Breast epithelium (tissue), 4 donors: Measurements from ENCODE around the gene PRR33. TPM values are rescaled to one million over a fixed set of nuclear protein-coding genes. Genes with fewer than 3 reads are reported as not detected.
A peak's percentile ranks its signal among the peaks of the same experiment; 100 is the strongest.
"Not testable (repeated sequence)": the region's sequence is repeated elsewhere in the genome, so short reads cannot be mapped to it uniquely, and the experiment has no call there.

ENCODE experiments used
- DNase-seq, 2 donors: peaks; one replicate each; pipeline ENCODE4 v3.0.0-alpha.2; 2019; ENCODE audit warnings: low spot score in 2 of 2
- H3K27ac ChIP-seq, 2 donors: fragments of 200-600 bp; sonication (generic) in 1 of 2; one replicate each; pipeline ENCODE4 v1.5.1; 2016 to 2019; ENCODE audit warnings: mild to moderate bottlenecking in 1 of 2
- H3K27me3 ChIP-seq, 2 donors: fragments of 200-600 bp; sonication (generic) in 1 of 2; one replicate each; pipeline versions ENCODE4 v1.5.1 to v1.6.0; 2017 to 2019; ENCODE audit warnings: control low read depth in 1 of 2, mild to moderate bottlenecking in 1 of 2
- H3K36me3 ChIP-seq: fragments of 200-600 bp; one replicate; pipeline ENCODE4 v1.5.1; 2019
- H3K4me1 ChIP-seq, 2 donors: fragments of 200-600 bp; sonication (generic); one replicate each; pipeline ENCODE4 v1.5.1; 2016 to 2019; ENCODE audit warnings: control low read depth in 1 of 2
- H3K4me3 ChIP-seq, 3 donors: fragments of 200-600 bp; sonication (generic); 1 replicate in 2 of 3; 2 replicates in 1 of 3; pipeline ENCODE4 v1.5.1; 2016 to 2019; ENCODE audit warnings: mild to moderate bottlenecking in 3 of 3, moderate library complexity in 2 of 3
- H3K9me3 ChIP-seq, 2 donors: fragments of 200-600 bp; sonication (generic) in 1 of 2; one replicate each; pipeline ENCODE4 v1.5.1; 2016 to 2019; ENCODE audit warnings: control low read depth in 1 of 2
- CTCF ChIP-seq, 3 donors: fragments of 450-650 bp; IDR thresholded peaks; one replicate each; pipeline ENCODE4 v1.5.1; 2016 to 2017; ENCODE audit warnings: antibody characterized with exemption in 3 of 3, mild to moderate bottlenecking in 3 of 3, moderate library complexity in 3 of 3
- POLR2A ChIP-seq: fragments of 450-650 bp; IDR thresholded peaks from one replicate; pipeline ENCODE4 v1.6.1; 2016; ENCODE audit warnings: antibody characterized with exemption, mild to moderate bottlenecking, moderate library complexity
- POLR2AphosphoS5 ChIP-seq, 3 donors: sonication (generic); formaldehyde crosslinking; IDR thresholded peaks; one replicate each; pipeline ENCODE4 v1.6.1; 2017; ENCODE audit warnings: antibody characterized with exemption in 3 of 3
- intact Hi-C: fragments of 100-400 bp; cut with DNase I; formaldehyde crosslinking; loops from one replicate; pipeline ENCODE4 v1.15.1; 2023; ENCODE audit warnings: low total_unique reads
- total RNA-seq, 3 donors: library from RNA; depleted of rRNA; stranded (reverse); fragments of >200 nt; gene quantifications; one replicate each; pipeline ENCODE4 v1.1.0, GENCODE V29; 2016

Gene PRR33
- total RNA-seq, 3 donors from 2014 or later = not detected

DNA sequence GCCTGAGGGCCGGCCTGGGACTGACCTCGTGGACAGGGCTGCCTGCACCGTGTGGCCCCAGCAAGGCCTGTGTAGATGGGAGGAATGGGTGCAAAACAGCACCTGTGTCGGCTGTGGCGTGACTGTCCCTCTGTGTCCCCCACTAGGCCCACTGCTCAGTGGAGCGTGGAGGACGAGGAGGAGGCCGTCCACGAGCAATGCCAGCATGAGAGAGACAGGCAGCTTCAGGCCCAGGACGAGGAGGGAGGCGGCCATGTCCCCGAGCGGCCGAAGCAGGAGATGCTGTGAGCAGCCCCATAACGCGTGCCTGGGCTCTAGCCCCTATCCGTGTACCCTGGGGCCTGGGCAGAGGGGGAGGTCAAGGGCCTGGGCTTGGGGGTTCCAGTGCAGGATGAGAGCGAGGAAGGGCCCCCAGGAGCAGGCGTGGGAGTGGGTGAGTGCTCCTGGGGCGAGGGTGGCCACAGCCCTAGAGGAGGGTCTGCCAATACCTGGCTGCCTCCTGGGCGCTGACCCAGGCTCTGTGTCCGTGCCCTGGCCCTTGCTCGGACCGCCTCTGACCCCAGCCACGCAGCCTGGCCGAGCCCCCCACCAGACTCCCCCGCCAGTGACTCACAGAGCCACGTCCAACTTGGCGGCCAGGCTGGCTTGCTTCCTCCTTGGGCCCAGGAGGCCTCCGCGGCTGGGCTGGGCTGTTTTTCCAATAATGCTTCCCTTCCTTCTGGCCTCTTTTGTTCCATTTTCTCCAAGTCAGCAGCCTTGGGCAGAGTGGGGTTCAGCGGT, 11.6 kb downstream of the PRR33 start:
- peak overlapping the region; percentile 74 to 97 for H3K27ac ChIP-seq
- no peak for DNase-seq
- peaks cover 0 to 19% of the 10 kb centered on the region in 2 donors for H3K4me1 ChIP-seq
- peak in 2 of 3 donors; percentile 15 to 55 for TF ChIP-seq POLR2AphosphoS5 (IDR thresholded peaks at IDR 0.05)
- TF ChIP-seq POLR2A = no peak
- H3K9me3 ChIP-seq = no peaks in the 10 kb centered on the region
- no peaks in the 10 kb centered on the region for H3K36me3 ChIP-seq
- no peak overlapping the region for H3K4me3 ChIP-seq
- H3K27me3 ChIP-seq = no peaks in the 10 kb centered on the region
- intact Hi-C loops = no loop called here

- DNase-seq = no peak
- Histone ChIP-seq H3K4me1 (peaks cover 0 to 19% of the 10 kb centered on the region in 2 donors), H3K4me3 (no peak overlapping the region), H3K27ac (peak overlapping the region; percentile 74 to 97), H3K36me3 (no peaks in the 10 kb centered on the region), H3K27me3 (no peaks in the 10 kb centered on the region), H3K9me3 (no peaks in the 10 kb centered on the region)
- TF ChIP-seq POLR2AphosphoS5 (IDR thresholded peaks at IDR 0.05) = no peak
- no peak for TF ChIP-seq POLR2A
- no peak for TF ChIP-seq CTCF (IDR thresholded peaks at IDR 0.05)
- intact Hi-C loops = no loop called here
These were observed 12.3 kb downstream of the PRR33 start for GRCh38 chr11:1879342-1879940.

GRCh38 chr11:1878137-1879031, 13.3 kb downstream of the PRR33 start:
- H3K9me3 ChIP-seq = no peaks in the 10 kb centered on the region
- H3K4me3 ChIP-seq = no peak overlapping the region
- no peak for TF ChIP-seq POLR2A
- TF ChIP-seq POLR2AphosphoS5 (IDR thresholded peaks at IDR 0.05) = no peak
- TF ChIP-seq CTCF (IDR thresholded peaks at IDR 0.05) = no peak
- DNase-seq = no peak
- no peaks in the 10 kb centered on the region for H3K27me3 ChIP-seq
- peak overlapping the region; percentile 62 to 97 for H3K27ac ChIP-seq
- intact Hi-C loops = no loop called here
- H3K36me3 ChIP-seq = no peaks in the 10 kb centered on the region
- peaks cover 0 to 19% of the 10 kb centered on the region in 2 donors for H3K4me1 ChIP-seq

- H3K36me3 ChIP-seq = no peaks in the 10 kb centered on the region
- H3K4me3 ChIP-seq = no peak overlapping the region
- no peaks in the 10 kb centered on the region for H3K27me3 ChIP-seq
- peak overlapping the region; percentile 62 to 97 for H3K27ac ChIP-seq
- no peak for TF ChIP-seq POLR2A
- no peaks in the 10 kb centered on the region for H3K9me3 ChIP-seq
- peak in 1 of 2 donors; percentile 82 for DNase-seq
- intact Hi-C loops = no loop called here
- H3K4me1 ChIP-seq = peaks cover 0 to 19% of the 10 kb centered on the region in 2 donors
These were observed 14.2 kb downstream of the PRR33 start for GRCh38 chr11:1877211-1878136.

DNA sequence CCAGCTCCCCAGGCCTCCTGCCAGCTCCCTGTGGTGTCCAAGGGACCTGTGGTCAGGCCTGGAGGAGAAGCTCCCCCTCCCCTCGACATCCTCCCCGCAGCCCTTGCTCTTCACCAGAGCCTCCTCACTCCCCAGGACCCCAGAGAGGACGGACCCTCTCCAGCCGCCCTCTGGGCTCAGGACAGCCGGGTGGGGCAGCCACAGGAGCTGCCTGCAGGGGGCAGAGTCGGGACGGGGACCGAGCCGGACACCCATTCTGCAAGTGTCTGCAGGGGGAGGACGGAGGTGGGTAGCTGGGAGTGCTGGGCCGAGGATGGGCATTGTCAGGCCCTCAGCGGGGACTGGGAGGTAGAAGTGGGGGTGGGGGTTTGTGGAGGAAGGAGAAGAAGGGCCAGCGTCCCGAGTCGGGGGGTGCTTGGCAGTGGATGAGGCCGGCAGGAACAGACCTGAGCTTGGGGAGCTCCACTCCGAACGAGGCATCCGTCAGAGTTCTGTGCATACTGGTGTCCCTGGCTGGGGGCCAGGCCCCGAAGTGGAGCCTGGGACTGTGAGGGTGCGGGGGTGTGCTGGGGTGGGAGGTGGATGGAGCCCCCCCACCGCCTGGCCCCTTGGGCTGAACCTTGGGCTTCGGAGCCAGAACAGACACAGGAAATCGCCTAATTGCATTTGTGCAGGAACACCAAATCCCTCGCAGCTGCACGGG, 15.2 kb downstream of the PRR33 start:
- intact Hi-C loops = no loop called here
- no peak for DNase-seq
- Histone ChIP-seq H3K9me3 (no peaks in the 10 kb centered on the region), H3K4me1 (peaks cover 0 to 15% of the 10 kb centered on the region in 2 donors), H3K36me3 (no peaks in the 10 kb centered on the region), H3K27me3 (no peaks in the 10 kb centered on the region), H3K27ac (peak overlapping the region; percentile 58 to 97), H3K4me3 (peak overlapping the region in 2 of 3 donors; percentile 11 to 46)
- peak; percentile 27 to 55 (median 39) for TF ChIP-seq CTCF (IDR thresholded peaks at IDR 0.05)
- TF ChIP-seq POLR2AphosphoS5 (IDR thresholded peaks at IDR 0.05) = no peak
- TF ChIP-seq POLR2A = no peak

DNA sequence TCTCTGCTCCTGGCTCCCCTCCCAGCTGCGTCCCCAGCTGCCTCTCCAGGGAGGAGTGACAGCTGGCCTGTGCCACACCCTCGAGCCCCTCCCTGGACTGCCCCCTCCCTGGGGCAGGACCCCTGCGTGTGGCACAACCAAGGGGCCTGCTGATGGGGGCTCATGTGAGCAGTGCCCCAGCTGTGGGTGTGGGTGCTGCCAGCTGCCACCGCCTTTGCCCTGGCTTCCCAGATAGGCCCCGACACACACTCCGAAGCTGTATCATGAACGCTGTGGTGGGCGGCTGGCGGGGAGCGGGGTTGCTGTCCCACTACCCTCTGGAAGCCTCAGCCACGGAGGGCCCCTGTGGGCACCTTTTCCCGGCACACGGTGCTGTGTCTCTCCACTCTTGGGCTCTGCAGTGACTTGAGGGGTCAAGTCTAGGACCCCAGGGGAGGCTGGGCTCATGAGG, 15.8 kb downstream of the PRR33 start:
- intact Hi-C loops, H3K9me3 ChIP-seq, H3K27me3 ChIP-seq, H3K36me3 ChIP-seq, DNase-seq: not testable (repeated sequence)
- H3K4me3 ChIP-seq = peak overlapping the region in 2 of 3 donors; percentile 11 to 46
- H3K4me1 ChIP-seq = peaks cover 0 to 10% of the 10 kb centered on the region in 2 donors
- H3K27ac ChIP-seq = peak overlapping the region; percentile 58 to 97
